Keratinocyte (primary cell): ENCODE data around the gene GREM2.

Experiments
- CTCF ChIP-seq, 3 experiments: IDR thresholded peaks in 1 of 3; conservative IDR thresholded peaks in 1 of 3; optimal IDR thresholded peaks in 1 of 3; 2 replicates in 2 of 3; 3 replicates in 1 of 3; pipeline versions ENCODE3 to v1.5.1; 2011; ENCODE audit warnings: low read length in 3 of 3, mild to moderate bottlenecking in 3 of 3, moderate library complexity in 2 of 3, control low read depth in 1 of 3, inconsistent platforms in 1 of 3; ENCODE audit not compliant: insufficient read depth in 2 of 3; ENCODE audit errors: extremely low read depth in 1 of 3
- EZH2 ChIP-seq: IDR thresholded peaks from one replicate; pipeline ENCODE4 v1.6.1; 2012; ENCODE audit warnings: inconsistent platforms, mild to moderate bottlenecking, low read length, moderate library complexity

DNA sequence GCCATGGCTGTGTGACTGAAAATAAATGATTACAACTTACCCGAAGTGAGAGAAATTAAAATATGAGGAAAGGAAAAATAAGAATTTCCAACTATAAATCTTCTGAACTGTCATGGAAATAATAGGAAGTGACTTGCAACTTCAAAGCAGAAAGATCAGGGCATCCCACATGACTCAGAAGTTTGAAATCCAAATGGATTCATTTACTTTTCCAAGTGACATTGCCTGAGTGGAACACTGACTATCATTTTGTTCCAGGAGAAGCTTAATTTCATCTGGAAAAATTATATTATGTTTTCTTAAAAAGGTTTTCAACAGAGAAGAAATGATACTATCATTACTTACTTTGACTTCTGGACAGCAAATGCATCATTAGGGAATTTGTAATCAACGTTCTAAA, 110.8 kb downstream of the GREM2 start:
- TF ChIP-seq CTCF (optimal IDR thresholded peaks at IDR 0.05 in 1 of 3, IDR thresholded peaks at IDR 0.05 in 1 of 3, conservative IDR thresholded peaks at IDR 0.05 in 1 of 3; ENCODE audit: extremely low read depth in 1 of 3, insufficient read depth in 2 of 3, low read length in 3 of 3) (no peak), EZH2 (no peak)
